ENCODE measurements around the gene CPNE6. TPM values are rescaled to one million over a fixed set of nuclear protein-coding genes. Genes with fewer than 3 reads are reported as not detected.

The CPNE6 gene
- total and polyA plus RNA-seq, 2 of the 13 experiments (the other 11 are each of a cell fraction or from before 2014, with no cell fraction given): not detected

- TF ChIP-seq PATZ1 (CRISPR knock-in tag; IDR thresholded peaks at IDR 0.05) (peak; percentile 99), IKZF5 (CRISPR knock-in tag; IDR thresholded peaks at IDR 0.05) (peak; percentile 98), ZNF335 (CRISPR knock-in tag; IDR thresholded peaks at IDR 0.05) (peak; percentile 94), ZNF446 (CRISPR knock-in tag; IDR thresholded peaks at IDR 0.05) (no peak), MYPOP (CRISPR knock-in tag; IDR thresholded peaks at IDR 0.05) (no peak), NFE2 (CRISPR knock-in tag; IDR thresholded peaks at IDR 0.05) (no peak), RXRB (CRISPR knock-in tag; IDR thresholded peaks at IDR 0.05; ENCODE audit: borderline replicate concordance) (peak; percentile 99), FLYWCH1 (CRISPR knock-in tag; IDR thresholded peaks at IDR 0.05) (no peak), ZBTB33 (CRISPR knock-in tag; IDR thresholded peaks at IDR 0.05) (no peak; the same call in 1 of the 2 replicates), NRL (CRISPR knock-in tag; IDR thresholded peaks at IDR 0.05; ENCODE audit: borderline replicate concordance) (no peak), HIC2 (CRISPR knock-in tag; IDR thresholded peaks at IDR 0.05; ENCODE audit: low read depth) (peak; percentile 97), FOXJ3 (CRISPR knock-in tag; IDR thresholded peaks at IDR 0.05; ENCODE audit: borderline replicate concordance) (peak; percentile 84), ZNF652 (CRISPR knock-in tag; IDR thresholded peaks at IDR 0.05; ENCODE audit: borderline replicate concordance, low read depth) (peak; percentile 68; the same call in 1 of the 2 replicates), DNMT1 (CRISPR knock-in tag; IDR thresholded peaks at IDR 0.05) (no peak), RNF219 (CRISPR knock-in tag; IDR thresholded peaks at IDR 0.05) (no peak), ZNF670 (CRISPR knock-in tag; IDR thresholded peaks at IDR 0.05; ENCODE audit: borderline replicate concordance) (no peak), ZNF101 (CRISPR knock-in tag; IDR thresholded peaks at IDR 0.05; ENCODE audit: borderline replicate concordance, low read depth) (peak; percentile 86; the same call in 1 of the 2 replicates)
Observed at GRCh38 chr14:24095271-24096068, 24.1 kb downstream of the CPNE6 start (continued).

Data from HepG2 (cell line).